GM19238 (cell line): Measurements from ENCODE around the gene STARD8.

Source experiments
- DNase-seq: peaks from one replicate; pipeline ENCODE4 v3.0.0; 2011; ENCODE audit warnings: low spot score; ENCODE audit not compliant: insufficient read length

The STARD8 gene

GRCh38 chrX:68746988-68747387 is 99.5 kb downstream of the STARD8 start:
- no peak for DNase-seq

- DNase-seq = no peak
Measured at GRCh38 chrX:68748030-68748429, 100.6 kb downstream of the STARD8 start.

- DNase-seq = no peak
Measured at GRCh38 chrX:68749426-68749825, 102.0 kb downstream of the STARD8 start.

- DNase-seq = no peak
Measured at GRCh38 chrX:68750316-68750715, 102.8 kb downstream of the STARD8 start.

- no peak for DNase-seq
Measured at GRCh38 chrX:68751372-68751771, 103.9 kb downstream of the STARD8 start.

- DNase-seq = no peak
Measured at GRCh38 chrX:68753218-68753617, 105.8 kb downstream of the STARD8 start.

- DNase-seq = no peak
Measured at GRCh38 chrX:68754406-68754805, 106.9 kb downstream of the STARD8 start.

- DNase-seq = no peak
Measured at GRCh38 chrX:68755616-68756125, 108.2 kb downstream of the STARD8 start.

- no peak for DNase-seq
Measured at GRCh38 chrX:68757331-68757730, 109.9 kb downstream of the STARD8 start.

- no peak for DNase-seq
Measured at GRCh38 chrX:68757731-68758130, 110.3 kb downstream of the STARD8 start.

- no peak for DNase-seq
Measured at GRCh38 chrX:68758671-68759070, 111.2 kb downstream of the STARD8 start.

- DNase-seq = no peak
Measured at GRCh38 chrX:68761086-68761485, 113.6 kb downstream of the STARD8 start.

- DNase-seq = no peak
Measured at GRCh38 chrX:68762766-68763165, 115.3 kb downstream of the STARD8 start.

GRCh38 chrX:68763481-68763880 is 116.0 kb downstream of the STARD8 start:
- DNase-seq = no peak
